ENCODE results near the gene AFF1.

GRCh38 chr4:87056881-87057280 lies 122.1 kb downstream of the AFF1 start:
- no peak for TF ChIP-seq POLR2A (IDR thresholded peaks at IDR 0.05; ENCODE audit: low read depth, low read length)
- no peak for TF ChIP-seq TAF1 (IDR thresholded peaks at IDR 0.05; ENCODE audit: borderline replicate concordance, low read depth, low read length)
- no peak for TF ChIP-seq POLR2AphosphoS5 (IDR thresholded peaks at IDR 0.05; ENCODE audit: low read depth, low read length)

Data from GM12892 (cell line).